ENCODE results near the gene PRR19.

GRCh38 chr19:42351079-42351735 lies 49.3 kb downstream of the PRR19 start:
- no peak for TF ChIP-seq CTCF (IDR thresholded peaks at IDR 0.05)
- no peak for TF ChIP-seq POLR2AphosphoS5 (IDR thresholded peaks at IDR 0.05)
- no peak for TF ChIP-seq EP300 (IDR thresholded peaks at IDR 0.05)
- no peak for TF ChIP-seq POLR2A (IDR thresholded peaks at IDR 0.05)

Measured in suprapubic skin (tissue), 4 donors.